A375 (cell line): ENCODE data around the gene DYNC1I2. TPM values are rescaled to one million over a fixed set of nuclear protein-coding genes. Genes with fewer than 3 reads are reported as not detected.

Source experiments
- total RNA-seq: library from RNA; depleted of rRNA; stranded (reverse); fragments of >200 nt; shearing (Covaris generic); gene quantifications from 2 replicates; pipeline ENCODE4 v1.2.3, GENCODE V29; 2014; rRNA removed

Gene DYNC1I2
- 20.0 and 21.9 TPM in 2 replicates for total RNA-seq

GRCh38 chr2:171687287-171688128, at the start of gene DYNC1I2:
Gene DYNC1I2, plus strand, starts transcription at chr2:171687469. Its CDS starts 2,687 bp downstream, at chr2:171690156.

Other genes with a start within 250 kb of the DYNC1I2 start
- 10.3 and 12.3 TPM in 2 replicates for gene CYBRD1, start 165.0 kb upstream of the DYNC1I2 start, total RNA-seq
- gene SLC25A12, start 206.8 kb downstream of the DYNC1I2 start, total RNA-seq: 8.9 and 12.0 TPM in 2 replicates
- 45.9 TPM in 2 replicates for gene HAT1, start 235.0 kb downstream of the DYNC1I2 start, total RNA-seq